Ovary (tissue), 9 donors: Measurements from ENCODE around the gene FSTL5. TPM values are rescaled to one million over a fixed set of nuclear protein-coding genes. Genes with fewer than 3 reads are reported as not detected.

Experiments
- DNase-seq, 5 donors: peaks; one replicate each; pipeline ENCODE4 v3.0.0-alpha.2; 2019 to 2020
- H3K27ac ChIP-seq, 2 donors: fragments of 200-600 bp; one replicate each; pipeline versions ENCODE4 v1.5.1 to v1.8.0; 2019 to 2022
- H3K27me3 ChIP-seq: fragments of 200-600 bp; one replicate; pipeline ENCODE4 v1.8.0; 2022
- H3K36me3 ChIP-seq: fragments of 200-600 bp; sonication (generic); one replicate; pipeline ENCODE4 v1.5.1; 2019
- H3K4me1 ChIP-seq: one replicate; pipeline ENCODE4 v1.8.1; 2013; ENCODE audit warnings: mild to moderate bottlenecking, moderate library complexity; ENCODE audit not compliant: insufficient read depth
- H3K4me3 ChIP-seq: fragments of 200-600 bp; sonication (generic); one replicate; pipeline ENCODE4 v1.5.1; 2017
- H3K9me3 ChIP-seq, 2 donors: fragments of 200-600 bp in 1 of 2; sonication (generic) in 1 of 2; one replicate each; pipeline versions ENCODE4 v1.5.1 to v1.8.1; 2013 to 2019; ENCODE audit warnings: mild to moderate bottlenecking in 1 of 2, moderate library complexity in 1 of 2
- CTCF ChIP-seq, 3 donors: fragments of 450-650 bp in 2 of 3; fragments of 200-600 bp in 1 of 3; IDR thresholded peaks; one replicate each; pipeline versions ENCODE4 v1.5.1 to v1.8.0; 2016 to 2022; ENCODE audit warnings: antibody characterized with exemption in 3 of 3, mild to moderate bottlenecking in 1 of 3
- EP300 ChIP-seq: sonication (generic); formaldehyde crosslinking; IDR thresholded peaks from one replicate; pipeline ENCODE4 v1.6.1; 2017; ENCODE audit warnings: antibody characterized with exemption
- POLR2A ChIP-seq: fragments of 450-650 bp; IDR thresholded peaks from one replicate; pipeline ENCODE4 v1.6.1; 2017; ENCODE audit warnings: antibody characterized with exemption, mild to moderate bottlenecking, moderate library complexity
- WGBS, 3 donors: extraction: QIAGEN DNeasy Blood & Tissue Kit in 1 of 3; methylation state at CpG; one replicate each; pipeline versions ENCODE4 v1.1.5 to v1.1.7; 2013 to 2017; 5-methylcytosine and 5-hydroxymethylcytosine counted together
- intact Hi-C, 4 donors: fragments of 100-400 bp; cut with DNase I; formaldehyde crosslinking; loops; one replicate each; pipeline versions ENCODE4 v1.11.0 to v1.15.1; 2022 to 2023
- polyA plus RNA-seq, 2 donors: library from polyadenylated mRNA; stranded (reverse); fragments of 200-250 nt in 1 of 2; fragments of 350-450 nt in 1 of 2; fragmentation: Illumina TruSeq in 1 of 2; extraction: RNeasy Lipid Tissue Mini Kit (QIAGEN cat#74804) in 1 of 2; gene quantifications; one replicate each; pipeline ENCODE4 v1.2.3, GENCODE V29; 2013 to 2014
- total RNA-seq, 7 donors: library from RNA; depleted of rRNA in 2 of 7; stranded (reverse); fragments of >200 nt in 2 of 7; fragmentation: NEBNext Ultra II Directional in 3 of 7; extraction: Animal tissue kit (Norgen Biotek cat#: 25700) in 3 of 7; gene quantifications; one replicate each; pipeline versions ENCODE4 v1.1.0 to v1.2.4, GENCODE V29; 2016 to 2023
- donor health status: DM: no; HTN: no; CAD: no; lungs with moderate emphysema.
- donor health status: DM: no; HTN: no; CAD: no.
- donor health status: Bipolar disorder and iron deficiency.
- donor health status: DM: yes; HTN: yes; CAD: no.
- donor health status: DM: no; HTN: no; CAD: no.
- donor health status: DM: yes; HTN: yes; CAD: no.

Gene FSTL5
- total and polyA plus RNA-seq, 9 donors, result 0.05 TPM; not detected in 8

GRCh38 chr4:161573836-161574235 lies 590.0 kb downstream of the FSTL5 start:
- Histone ChIP-seq H3K9me3 (no peaks in the 10 kb centered on the region), H3K27ac (no peak overlapping the region), H3K4me1 (no peaks in the 10 kb centered on the region), H3K27me3 (no peaks in the 10 kb centered on the region), H3K4me3 (no peak overlapping the region), H3K36me3 (no peaks in the 10 kb centered on the region)
- WGBS, 3 donors, result 89 to 91% (median 90%) methylated on average over 2 of the region's 2 CpGs
- intact Hi-C loops, result no loop called here
- TF ChIP-seq EP300 (no peak), CTCF (IDR thresholded peaks at IDR 0.05) (no peak), POLR2A (no peak)
- no peak for DNase-seq

GRCh38 chr4:161564230-161564834 lies 599.5 kb downstream of the FSTL5 start:
- Histone ChIP-seq H3K4me3 (no peak overlapping the region), H3K36me3 (no peaks in the 10 kb centered on the region), H3K4me1 (no peaks in the 10 kb centered on the region), H3K27me3 (no peaks in the 10 kb centered on the region), H3K27ac (no peak overlapping the region), H3K9me3 (no peaks in the 10 kb centered on the region)
- WGBS, 3 donors, result 88 to 98% (median 91%) methylated on average over 1 of the region's 1 CpG
- DNase-seq, result no peak
- intact Hi-C loops, result no loop called here
- no peak for TF ChIP-seq POLR2A
- no peak for TF ChIP-seq EP300
- TF ChIP-seq CTCF (IDR thresholded peaks at IDR 0.05), result no peak

- Histone ChIP-seq H3K27ac (no peak overlapping the region), H3K27me3 (no peaks in the 10 kb centered on the region), H3K36me3 (no peaks in the 10 kb centered on the region), H3K9me3 (no peaks in the 10 kb centered on the region), H3K4me3 (no peak overlapping the region), H3K4me1 (no peaks in the 10 kb centered on the region)
- intact Hi-C loops, result no loop called here
- 53 to 73% (median 73%) methylated on average over 5 of the region's 5 CpGs for WGBS, 3 donors
- no peak for DNase-seq
- TF ChIP-seq EP300 (no peak), CTCF (IDR thresholded peaks at IDR 0.05) (no peak), POLR2A (no peak)
These were observed 607.8 kb downstream of the FSTL5 start for GRCh38 chr4:161555689-161556660.

GRCh38 chr4:161554372-161554990 lies 609.3 kb downstream of the FSTL5 start:
- no peaks in the 10 kb centered on the region for H3K27me3 ChIP-seq
- no peak for TF ChIP-seq EP300
- no peak for TF ChIP-seq POLR2A
- TF ChIP-seq CTCF (IDR thresholded peaks at IDR 0.05), result no peak
- H3K27ac ChIP-seq, result no peak overlapping the region
- H3K9me3 ChIP-seq, result no peaks in the 10 kb centered on the region
- 7 to 22% (median 9%) methylated on average over 5 of the region's 5 CpGs for WGBS, 3 donors
- intact Hi-C loops, result no loop called here
- H3K4me1 ChIP-seq, result no peaks in the 10 kb centered on the region
- H3K36me3 ChIP-seq, result no peaks in the 10 kb centered on the region
- DNase-seq, result no peak
- no peak overlapping the region for H3K4me3 ChIP-seq
